Ovary (tissue), 9 donors: Measurements from ENCODE around the gene CCR9. TPM values are rescaled to one million over a fixed set of nuclear protein-coding genes. Genes with fewer than 3 reads are reported as not detected.

Experiments used
- DNase-seq, 5 donors: peaks; one replicate each; pipeline ENCODE4 v3.0.0-alpha.2; 2019 to 2020
- H3K27ac ChIP-seq, 2 donors: fragments of 200-600 bp; one replicate each; pipeline versions ENCODE4 v1.5.1 to v1.8.0; 2019 to 2022
- H3K27me3 ChIP-seq: fragments of 200-600 bp; one replicate; pipeline ENCODE4 v1.8.0; 2022
- H3K36me3 ChIP-seq: fragments of 200-600 bp; sonication (generic); one replicate; pipeline ENCODE4 v1.5.1; 2019
- H3K4me1 ChIP-seq: one replicate; pipeline ENCODE4 v1.8.1; 2013; ENCODE audit warnings: mild to moderate bottlenecking, moderate library complexity; ENCODE audit not compliant: insufficient read depth
- H3K4me3 ChIP-seq: fragments of 200-600 bp; sonication (generic); one replicate; pipeline ENCODE4 v1.5.1; 2017
- H3K9me3 ChIP-seq, 2 donors: fragments of 200-600 bp in 1 of 2; sonication (generic) in 1 of 2; one replicate each; pipeline versions ENCODE4 v1.5.1 to v1.8.1; 2013 to 2019; ENCODE audit warnings: mild to moderate bottlenecking in 1 of 2, moderate library complexity in 1 of 2
- CTCF ChIP-seq, 3 donors: fragments of 450-650 bp in 2 of 3; fragments of 200-600 bp in 1 of 3; IDR thresholded peaks; one replicate each; pipeline versions ENCODE4 v1.5.1 to v1.8.0; 2016 to 2022; ENCODE audit warnings: antibody characterized with exemption in 3 of 3, mild to moderate bottlenecking in 1 of 3
- EP300 ChIP-seq: sonication (generic); formaldehyde crosslinking; IDR thresholded peaks from one replicate; pipeline ENCODE4 v1.6.1; 2017; ENCODE audit warnings: antibody characterized with exemption
- POLR2A ChIP-seq: fragments of 450-650 bp; IDR thresholded peaks from one replicate; pipeline ENCODE4 v1.6.1; 2017; ENCODE audit warnings: antibody characterized with exemption, mild to moderate bottlenecking, moderate library complexity
- WGBS, 3 donors: extraction: QIAGEN DNeasy Blood & Tissue Kit in 1 of 3; methylation state at CpG; one replicate each; pipeline versions ENCODE4 v1.1.5 to v1.1.7; 2013 to 2017; 5-methylcytosine and 5-hydroxymethylcytosine counted together
- intact Hi-C, 4 donors: fragments of 100-400 bp; cut with DNase I; formaldehyde crosslinking; loops; one replicate each; pipeline versions ENCODE4 v1.11.0 to v1.15.1; 2022 to 2023
- polyA plus RNA-seq, 2 donors: library from polyadenylated mRNA; stranded (reverse); fragments of 200-250 nt in 1 of 2; fragments of 350-450 nt in 1 of 2; fragmentation: Illumina TruSeq in 1 of 2; extraction: RNeasy Lipid Tissue Mini Kit (QIAGEN cat#74804) in 1 of 2; gene quantifications; one replicate each; pipeline ENCODE4 v1.2.3, GENCODE V29; 2013 to 2014
- total RNA-seq, 7 donors: library from RNA; depleted of rRNA in 2 of 7; stranded (reverse); fragments of >200 nt in 2 of 7; fragmentation: NEBNext Ultra II Directional in 3 of 7; extraction: Animal tissue kit (Norgen Biotek cat#: 25700) in 3 of 7; gene quantifications; one replicate each; pipeline versions ENCODE4 v1.1.0 to v1.2.4, GENCODE V29; 2016 to 2023
- donor health status: DM: no; HTN: no; CAD: no; lungs with moderate emphysema.
- donor health status: DM: no; HTN: no; CAD: no.
- donor health status: Bipolar disorder and iron deficiency.
- donor health status: DM: yes; HTN: yes; CAD: no.
- donor health status: DM: no; HTN: no; CAD: no.
- donor health status: DM: yes; HTN: yes; CAD: no.

CCR9 gene
- total and polyA plus RNA-seq, 9 donors: 0.05 to 0.24 (median 0.09) TPM; not detected in 5

- TF ChIP-seq EP300: no peak
- TF ChIP-seq CTCF (IDR thresholded peaks at IDR 0.05): no peak
- no peak for TF ChIP-seq POLR2A
Observed at GRCh38 chr3:45874677-45875346, 11.5 kb upstream of the CCR9 start.

GRCh38 chr3:45878124-45878523 lies 8.2 kb upstream of the CCR9 start:
- H3K4me1 ChIP-seq: no peaks in the 10 kb centered on the region
- DNase-seq: no peak
- no peaks in the 10 kb centered on the region for H3K36me3 ChIP-seq
- no peak overlapping the region for H3K27ac ChIP-seq
- no peaks in the 10 kb centered on the region for H3K27me3 ChIP-seq
- no peak for TF ChIP-seq EP300
- TF ChIP-seq CTCF (IDR thresholded peaks at IDR 0.05): no peak
- no peak for TF ChIP-seq POLR2A
- 61 to 88% (median 87%) methylated on average over 2 of the region's 2 CpGs for WGBS, 3 donors
- intact Hi-C loops: no loop called here
- no peaks in the 10 kb centered on the region for H3K9me3 ChIP-seq
- H3K4me3 ChIP-seq: no peak overlapping the region

More at GRCh38 chr3:45874677-45875346, 11.5 kb upstream of the CCR9 start:
- no peaks in the 10 kb centered on the region for H3K36me3 ChIP-seq
- H3K27me3 ChIP-seq: no peaks in the 10 kb centered on the region
- H3K4me1 ChIP-seq: no peaks in the 10 kb centered on the region
- WGBS, 3 donors: 81 to 92% (median 90%) methylated on average over 5 of the region's 5 CpGs
- no peak overlapping the region for H3K4me3 ChIP-seq
- intact Hi-C loops: no loop called here
- no peak overlapping the region for H3K27ac ChIP-seq
- DNase-seq: no peak
- no peaks in the 10 kb centered on the region for H3K9me3 ChIP-seq

- no peaks in the 10 kb centered on the region for H3K36me3 ChIP-seq
- no peak overlapping the region for H3K4me3 ChIP-seq
- no peak overlapping the region for H3K27ac ChIP-seq
- no peaks in the 10 kb centered on the region for H3K9me3 ChIP-seq
- WGBS, 3 donors: 68 to 75% (median 69%) methylated on average over 3 of the region's 3 CpGs
- DNase-seq: no peak
- H3K27me3 ChIP-seq: no peaks in the 10 kb centered on the region
- intact Hi-C loops: no loop called here
- no peak for TF ChIP-seq POLR2A
- no peak for TF ChIP-seq CTCF (IDR thresholded peaks at IDR 0.05)
- no peaks in the 10 kb centered on the region for H3K4me1 ChIP-seq
Observed at GRCh38 chr3:45880725-45881077, 5.6 kb upstream of the CCR9 start.

GRCh38 chr3:45881078-45882022 lies 5.0 kb upstream of the CCR9 start:
- WGBS, 3 donors: 22 to 34% (median 28%) methylated on average over 8 of the region's 8 CpGs
- Histone ChIP-seq H3K9me3 (no peaks in the 10 kb centered on the region), H3K4me1 (no peaks in the 10 kb centered on the region), H3K27me3 (no peaks in the 10 kb centered on the region), H3K4me3 (no peak overlapping the region), H3K36me3 (no peaks in the 10 kb centered on the region), H3K27ac (no peak overlapping the region)
- intact Hi-C loops: no loop called here
- no peak for DNase-seq
- TF ChIP-seq EP300: no peak
- TF ChIP-seq CTCF (IDR thresholded peaks at IDR 0.05): no peak
- TF ChIP-seq POLR2A: no peak
